Measurements from ENCODE around the gene DUSP14.

Gene DUSP14

GRCh38 chr17:37553401-37553966 lies 63.8 kb downstream of the DUSP14 start:
- in situ Hi-C loops (cut with HindIII; ENCODE audit: low sequenced_read_pairs), result no loop called here

- in situ Hi-C loops (cut with HindIII; ENCODE audit: low sequenced_read_pairs), result no loop called here
Observed at GRCh38 chr17:37555386-37555785, 65.7 kb downstream of the DUSP14 start.

- in situ Hi-C loops (cut with HindIII; ENCODE audit: low sequenced_read_pairs), result no loop called here
Observed at GRCh38 chr17:37557482-37557881, 67.8 kb downstream of the DUSP14 start.

GRCh38 chr17:37558299-37558698 lies 68.6 kb downstream of the DUSP14 start:
- in situ Hi-C loops (cut with HindIII; ENCODE audit: low sequenced_read_pairs), result no loop called here

GRCh38 chr17:37562016-37562745 lies 72.5 kb downstream of the DUSP14 start:
- in situ Hi-C loops (cut with HindIII; ENCODE audit: low sequenced_read_pairs), result no loop called here

All from DLD1 (cell line).